HepG2 (cell line): ENCODE data around the gene SLC45A1. TPM values are rescaled to one million over a fixed set of nuclear protein-coding genes. Genes with fewer than 3 reads are reported as not detected.

Experiments used
- ATAC-seq: fragments of 200-7000 bp; cut with Tn5 transposase; 3 replicates; pipeline ENCODE4 v1.9.1; 2020; ENCODE audit warnings: mild to moderate bottlenecking, moderate library complexity
- BruUV-seq: library from RNA; stranded (reverse); fragments of 400-500 nt; replicated peaks from 2 replicates; lab custom pipeline; 2021; lab: Mats Ljungman, UMichigan
- CTCF ChIA-PET: fragments of 300-600 bp; formaldehyde crosslinking; extraction: SDS; loops from one replicate; lab custom pipeline; 2021; ENCODE audit warnings: low total read pairs, inconsistent platforms, low intra/inter-chr PET ratio; lab: Yijun Ruan, JAX
- POLR2A ChIA-PET: fragments of 350-600 bp; sonication (Branson Sonifier 250); formaldehyde crosslinking; loops from one replicate; lab custom pipeline; 2020; ENCODE audit warnings: antibody characterized with exemption, inconsistent platforms; lab: Yijun Ruan, JAX
- DNase-seq: peaks from one replicate; pipeline ENCODE4 v3.0.0-alpha.2; 2015; ENCODE audit warnings: low spot score
- FAIRE-seq: peaks from 3 replicates; lab custom pipeline; 2011; peaks lifted over from hg19 to GRCh38; lab: Jason Lieb, UNC
- H2AFZ ChIP-seq: one replicate; pipeline ENCODE4 v1.6.1; 2011; ENCODE audit warnings: low read length, inconsistent platforms
- H3K27ac ChIP-seq: fragments of 300-600 bp; 3 replicates; pipeline ENCODE4 v1.8.0; 2011; ENCODE audit warnings: mixed run types, mild to moderate bottlenecking, mixed read lengths, low read length, inconsistent platforms; ENCODE audit not compliant: insufficient read depth; ENCODE audit errors: extremely low read length
- H3K27me3 ChIP-seq, 2 experiments: fragments of 200-600 bp in 1 of 2; 2 replicates in 1 of 2; 3 replicates in 1 of 2; pipeline versions ENCODE4 v1.6.0 to v1.8.0; 2011; ENCODE audit warnings: low read length in 2 of 2, mild to moderate bottlenecking in 2 of 2, moderate library complexity in 2 of 2, inconsistent platforms in 1 of 2; ENCODE audit not compliant: insufficient read depth in 2 of 2, control insufficient read depth in 1 of 2
- H3K36me3 ChIP-seq, 2 experiments: fragments of 200-600 bp in 1 of 2; replicated peaks in 1 of 2; 2 replicates in 1 of 2; 3 replicates in 1 of 2; pipeline versions ENCODE4 v1.5.1 to v1.8.0; 2011; ENCODE audit warnings: low read length in 2 of 2, inconsistent platforms in 1 of 2; ENCODE audit not compliant: insufficient read depth in 2 of 2, control insufficient read depth in 1 of 2
- H3K4me1 ChIP-seq: 2 replicates; pipeline ENCODE4 v1.5.1; 2012; ENCODE audit warnings: low read length, inconsistent platforms; ENCODE audit not compliant: insufficient read depth
- H3K4me2 ChIP-seq: 2 replicates; pipeline ENCODE4 v1.6.0; 2011; ENCODE audit warnings: low read depth, low read length, inconsistent platforms
- H3K4me3 ChIP-seq, 3 experiments: fragments of 200-600 bp in 1 of 3; sonication (generic), shearing (Covaris generic) in 1 of 3; replicated peaks in 1 of 3; 2 replicates each; pipeline ENCODE4 v1.5.1; 2011 to 2016; ENCODE audit warnings: low read length in 3 of 3, inconsistent platforms in 2 of 3, low read depth in 2 of 3, mild to moderate bottlenecking in 2 of 3, control low read depth in 1 of 3, mixed read lengths in 1 of 3; ENCODE audit not compliant: insufficient read depth in 1 of 3
- H3K79me2 ChIP-seq: one replicate; pipeline ENCODE4 v1.6.1; 2011; ENCODE audit warnings: low read length, inconsistent platforms; ENCODE audit not compliant: insufficient read depth
- H3K9ac ChIP-seq: 2 replicates; pipeline ENCODE4 v1.6.0; 2011; ENCODE audit warnings: mild to moderate bottlenecking, low read depth, low read length, inconsistent platforms; ENCODE audit not compliant: insufficient read depth
- H3K9me3 ChIP-seq: 2 replicates; pipeline ENCODE4 v1.5.1; 2012; ENCODE audit warnings: mild to moderate bottlenecking, low read length
- H4K20me1 ChIP-seq: 2 replicates; pipeline ENCODE4 v1.6.0; 2011; ENCODE audit warnings: inconsistent platforms, mild to moderate bottlenecking, low read length, moderate library complexity; ENCODE audit not compliant: insufficient read depth
- ELF4 ChIP-seq: sonication (generic); formaldehyde crosslinking; IDR thresholded peaks from 2 replicates; pipeline ENCODE4 v1.5.0; 2020; ENCODE audit warnings: missing genetic modification reagents, mild to moderate bottlenecking, moderate library complexity, borderline replicate concordance
- NCOA5 ChIP-seq: sonication (generic); formaldehyde crosslinking; IDR thresholded peaks from 2 replicates; pipeline ENCODE4 v1.4.0; 2020; ENCODE audit warnings: missing genetic modification reagents
- NR2F2 ChIP-seq: IDR thresholded peaks from 2 replicates; pipeline ENCODE4 v1.6.1; 2012; ENCODE audit warnings: low read depth, inconsistent platforms, borderline replicate concordance
- ZNF12 ChIP-seq: sonication (generic); formaldehyde crosslinking; IDR thresholded peaks from 2 replicates; pipeline ENCODE4 v1.5.0; 2020; ENCODE audit warnings: missing genetic modification reagents
- ZNF747 ChIP-seq: sonication (generic); formaldehyde crosslinking; IDR thresholded peaks from 2 replicates; pipeline ENCODE4 v1.8.1; 2023; ENCODE audit warnings: missing genetic modification reagents, mild to moderate bottlenecking, borderline replicate concordance
- ZNF780A ChIP-seq: sonication (generic); formaldehyde crosslinking; IDR thresholded peaks from 2 replicates; pipeline ENCODE4 v1.8.0; 2022; ENCODE audit warnings: mild to moderate bottlenecking, missing genetic modification reagents, moderate library complexity
- WGBS: methylation state at CpG from one replicate; pipeline ENCODE4 v1.1.6; 2017; ENCODE audit warnings: low lambda C conversion rate; 5-methylcytosine and 5-hydroxymethylcytosine counted together
- in situ Hi-C: cut with HindIII; loops from 2 replicates; pipeline ENCODE4 v1.10.0; 2017; ENCODE audit warnings: low pct_unique_long_range_greater_than_20kb; ENCODE audit not compliant: extremely low pct_ligation_motif_present
- intact Hi-C: fragments of 100-400 bp; cut with micrococcal nuclease; formaldehyde crosslinking; loops from one replicate; pipeline ENCODE4 v1.10.0; 2022; ENCODE audit not compliant: unreplicated experiment
- polyA plus RNA-seq, 8 experiments: library from polyadenylated mRNA; depleted of rRNA in 3 of 8; stranded (reverse) in 7 of 8; unstranded in 1 of 8; fragments of >200 nt; fragmentation: Illumina TruSeq in 4 of 8; extraction: Trizol in 4 of 8; gene quantifications; 2 replicates each; pipeline versions ENCODE4 v1.2.1 to v1.2.3, GENCODE V29; 2011 to 2016; ENCODE audit warnings: low read depth in 4 of 8, missing spikeins in 1 of 8, mixed read lengths in 1 of 8; ENCODE audit not compliant: insufficient read depth in 1 of 8
- total RNA-seq, 5 experiments: library from RNA; depleted of rRNA; stranded (reverse); fragments of >200 nt; fragmentation: Illumina TruSeq; extraction: Trizol; gene quantifications; 2 replicates each; pipeline ENCODE4 v1.2.3, GENCODE V29; 2016; ENCODE audit warnings: low read depth in 1 of 5
- TF ChIP-seq, protein P1 (sequence below): sonication (generic); formaldehyde crosslinking; IDR thresholded peaks from 2 replicates; pipeline ENCODE4 v1.4.0; 2020; ENCODE audit warnings: mild to moderate bottlenecking, missing genetic modification reagents

SLC45A1 gene
- total and polyA plus RNA-seq, 2 of the 13 experiments (the other 11 are each of a cell fraction or from before 2014, with no cell fraction given), result not detected

- ChIA-PET POLR2A (no interaction called here), CTCF (no interaction called here)
- peaks cover 34% of the 10 kb centered on the region for H3K79me2 ChIP-seq
- no peak overlapping the region for H3K4me3 ChIP-seq
- H3K36me3 ChIP-seq, result peaks cover 30 to 56% of the 10 kb centered on the region in 2 experiments
- no peak for ATAC-seq
- peaks cover 54% of the 10 kb centered on the region for H3K4me1 ChIP-seq
- intact Hi-C loops, result loop anchor here (10.0 kb wide), 1 partner anchor 334 kb away; no protein-coding TSS in a partner anchor
- in situ Hi-C loops, result no loop called here
- FAIRE-seq, result no peak
- peaks cover 62% of the 10 kb centered on the region for H4K20me1 ChIP-seq
- no TSS peak for BruUV-seq
- H3K4me2 ChIP-seq, result no peak overlapping the region
- WGBS, result 83% methylated on average over 5 of the region's 5 CpGs
- no peaks in the 10 kb centered on the region for H3K27me3 ChIP-seq
- no peak overlapping the region for H2AFZ ChIP-seq
- no peak overlapping the region for H3K27ac ChIP-seq
- no peak overlapping the region for H3K9ac ChIP-seq
- no peak for DNase-seq
- TF ChIP-seq ZNF747 (no peak), ZNF12 (CRISPR knock-in tag) (no peak), NCOA5 (no peak), ELF4 (CRISPR knock-in tag) (no peak), NR2F2 (no peak), ZNF780A (CRISPR knock-in tag) (no peak)
- TF ChIP-seq, protein P1, sequence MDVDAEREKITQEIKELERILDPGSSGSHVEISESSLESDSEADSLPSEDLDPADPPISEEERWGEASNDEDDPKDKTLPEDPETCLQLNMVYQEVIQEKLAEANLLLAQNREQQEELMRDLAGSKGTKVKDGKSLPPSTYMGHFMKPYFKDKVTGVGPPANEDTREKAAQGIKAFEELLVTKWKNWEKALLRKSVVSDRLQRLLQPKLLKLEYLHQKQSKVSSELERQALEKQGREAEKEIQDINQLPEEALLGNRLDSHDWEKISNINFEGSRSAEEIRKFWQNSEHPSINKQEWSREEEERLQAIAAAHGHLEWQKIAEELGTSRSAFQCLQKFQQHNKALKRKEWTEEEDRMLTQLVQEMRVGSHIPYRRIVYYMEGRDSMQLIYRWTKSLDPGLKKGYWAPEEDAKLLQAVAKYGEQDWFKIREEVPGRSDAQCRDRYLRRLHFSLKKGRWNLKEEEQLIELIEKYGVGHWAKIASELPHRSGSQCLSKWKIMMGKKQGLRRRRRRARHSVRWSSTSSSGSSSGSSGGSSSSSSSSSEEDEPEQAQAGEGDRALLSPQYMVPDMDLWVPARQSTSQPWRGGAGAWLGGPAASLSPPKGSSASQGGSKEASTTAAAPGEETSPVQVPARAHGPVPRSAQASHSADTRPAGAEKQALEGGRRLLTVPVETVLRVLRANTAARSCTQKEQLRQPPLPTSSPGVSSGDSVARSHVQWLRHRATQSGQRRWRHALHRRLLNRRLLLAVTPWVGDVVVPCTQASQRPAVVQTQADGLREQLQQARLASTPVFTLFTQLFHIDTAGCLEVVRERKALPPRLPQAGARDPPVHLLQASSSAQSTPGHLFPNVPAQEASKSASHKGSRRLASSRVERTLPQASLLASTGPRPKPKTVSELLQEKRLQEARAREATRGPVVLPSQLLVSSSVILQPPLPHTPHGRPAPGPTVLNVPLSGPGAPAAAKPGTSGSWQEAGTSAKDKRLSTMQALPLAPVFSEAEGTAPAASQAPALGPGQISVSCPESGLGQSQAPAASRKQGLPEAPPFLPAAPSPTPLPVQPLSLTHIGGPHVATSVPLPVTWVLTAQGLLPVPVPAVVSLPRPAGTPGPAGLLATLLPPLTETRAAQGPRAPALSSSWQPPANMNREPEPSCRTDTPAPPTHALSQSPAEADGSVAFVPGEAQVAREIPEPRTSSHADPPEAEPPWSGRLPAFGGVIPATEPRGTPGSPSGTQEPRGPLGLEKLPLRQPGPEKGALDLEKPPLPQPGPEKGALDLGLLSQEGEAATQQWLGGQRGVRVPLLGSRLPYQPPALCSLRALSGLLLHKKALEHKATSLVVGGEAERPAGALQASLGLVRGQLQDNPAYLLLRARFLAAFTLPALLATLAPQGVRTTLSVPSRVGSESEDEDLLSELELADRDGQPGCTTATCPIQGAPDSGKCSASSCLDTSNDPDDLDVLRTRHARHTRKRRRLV, result no peak
- no peaks in the 10 kb centered on the region for H3K9me3 ChIP-seq
Observed at GRCh38 chr1:8370905-8371315, 53.0 kb downstream of the SLC45A1 start.
